ENCODE data around the gene RALGPS1.

RALGPS1 gene

GRCh38 chr9:127138444-127138843, 223.9 kb downstream of the RALGPS1 start:
- H3K4me2 ChIP-seq (ENCODE audit: low read length): no peak overlapping the region
- H2AK5ac ChIP-seq (ENCODE audit: low read length): no peak overlapping the region
- DNase-seq: no peak
- H3K14ac ChIP-seq (ENCODE audit: low read length): no peak overlapping the region
- H3K9me3 ChIP-seq (ENCODE audit: insufficient read depth, low read depth, low read length): no peaks in the 10 kb centered on the region
- H3K27me3 ChIP-seq (ENCODE audit: insufficient read depth, low read length): no peaks in the 10 kb centered on the region
- no peak overlapping the region for H3K23ac ChIP-seq (ENCODE audit: low read length)
- H2BK5ac ChIP-seq (ENCODE audit: low read depth, low read length, poor library complexity): no peak overlapping the region
- no peaks in the 10 kb centered on the region for H3K79me2 ChIP-seq (ENCODE audit: control insufficient read depth, insufficient read depth, low read length, poor library complexity)
- H3K36me3 ChIP-seq (ENCODE audit: control insufficient read depth in 1 of 2, insufficient read depth in 2 of 2, low read length in 2 of 2): no peaks in the 10 kb centered on the region
- WGBS (ENCODE audit: extremely low coverage, insufficient coverage, insufficient read length): no CpG with 5 or more reads among the region's 4 CpGs
- no peaks in the 10 kb centered on the region for H3K79me1 ChIP-seq (ENCODE audit: low read length)
- no peak overlapping the region for H2BK120ac ChIP-seq (ENCODE audit: insufficient read depth, low read length, poor library complexity)
- no peak overlapping the region for H3K9ac ChIP-seq (ENCODE audit: low read length)
- H3K18ac ChIP-seq (ENCODE audit: low read length): no peak overlapping the region
- H3K27ac ChIP-seq (ENCODE audit: low read depth, low read length): no peak overlapping the region
- H4K91ac ChIP-seq (ENCODE audit: low read depth, low read length): no peak overlapping the region
- H2BK12ac ChIP-seq (ENCODE audit: low read length): no peak overlapping the region
- no peak overlapping the region for H4K8ac ChIP-seq (ENCODE audit: low read depth, low read length)
- H4K12ac ChIP-seq (ENCODE audit: low read depth, low read length): no peak overlapping the region
- H3K4me3 ChIP-seq (ENCODE audit: low read depth, low read length): no peak overlapping the region
- no peak overlapping the region for H3K4ac ChIP-seq (ENCODE audit: low read depth, low read length)
- peaks cover 4 to 8% of the 10 kb centered on the region in 2 experiments for H3K4me1 ChIP-seq (ENCODE audit: control insufficient read depth in 1 of 2, insufficient read depth in 2 of 2, low read length in 2 of 2)
- no peak overlapping the region for H2AFZ ChIP-seq (ENCODE audit: insufficient read depth, low read length, poor library complexity)

GRCh38 chr9:127139071-127139731, 224.6 kb downstream of the RALGPS1 start:
- H3K4ac ChIP-seq (ENCODE audit: low read depth, low read length): no peak overlapping the region
- no CpG with 5 or more reads among the region's 8 CpGs for WGBS (ENCODE audit: extremely low coverage, insufficient coverage, insufficient read length)

GRCh38 chr9:127139775-127140174, 225.2 kb downstream of the RALGPS1 start:
- Histone ChIP-seq H3K79me1 (ENCODE audit: low read length) (no peaks in the 10 kb centered on the region), H4K8ac (ENCODE audit: low read depth, low read length) (no peak overlapping the region), H3K27ac (ENCODE audit: low read depth, low read length) (no peak overlapping the region), H3K27me3 (ENCODE audit: insufficient read depth, low read length) (no peaks in the 10 kb centered on the region), H2AK5ac (ENCODE audit: low read length) (no peak overlapping the region), H2BK120ac (ENCODE audit: insufficient read depth, low read length, poor library complexity) (no peak overlapping the region), H3K23ac (ENCODE audit: low read length) (no peak overlapping the region), H3K18ac (ENCODE audit: low read length) (no peak overlapping the region), H3K4me1 (ENCODE audit: control insufficient read depth in 1 of 2, insufficient read depth in 2 of 2, low read length in 2 of 2) (peaks cover 4 to 8% of the 10 kb centered on the region in 2 experiments), H3K79me2 (ENCODE audit: control insufficient read depth, insufficient read depth, low read length, poor library complexity) (no peaks in the 10 kb centered on the region), H2AFZ (ENCODE audit: insufficient read depth, low read length, poor library complexity) (no peak overlapping the region), H2BK12ac (ENCODE audit: low read length) (no peak overlapping the region), H3K4ac (ENCODE audit: low read depth, low read length) (no peak overlapping the region), H2BK5ac (ENCODE audit: low read depth, low read length, poor library complexity) (no peak overlapping the region), H3K36me3 (ENCODE audit: control insufficient read depth in 1 of 2, insufficient read depth in 2 of 2, low read length in 2 of 2) (no peaks in the 10 kb centered on the region), H4K91ac (ENCODE audit: low read depth, low read length) (no peak overlapping the region), H3K9ac (ENCODE audit: low read length) (no peak overlapping the region), H3K4me2 (ENCODE audit: low read length) (no peak overlapping the region), H3K14ac (ENCODE audit: low read length) (no peak overlapping the region), H4K12ac (ENCODE audit: low read depth, low read length) (no peak overlapping the region), H3K4me3 (ENCODE audit: low read depth, low read length) (no peak overlapping the region), H3K9me3 (ENCODE audit: insufficient read depth, low read depth, low read length) (no peaks in the 10 kb centered on the region)
- DNase-seq: no peak
- no CpG with 5 or more reads among the region's 6 CpGs for WGBS (ENCODE audit: extremely low coverage, insufficient coverage, insufficient read length)

More at GRCh38 chr9:127139071-127139731, 224.6 kb downstream of the RALGPS1 start:
- Histone ChIP-seq H2BK120ac (ENCODE audit: insufficient read depth, low read length, poor library complexity) (no peak overlapping the region), H3K18ac (ENCODE audit: low read length) (no peak overlapping the region), H4K12ac (ENCODE audit: low read depth, low read length) (no peak overlapping the region), H2AFZ (ENCODE audit: insufficient read depth, low read length, poor library complexity) (no peak overlapping the region), H3K27me3 (ENCODE audit: insufficient read depth, low read length) (no peaks in the 10 kb centered on the region), H3K27ac (ENCODE audit: low read depth, low read length) (no peak overlapping the region), H3K23ac (ENCODE audit: low read length) (no peak overlapping the region), H3K79me1 (ENCODE audit: low read length) (no peaks in the 10 kb centered on the region), H3K9ac (ENCODE audit: low read length) (no peak overlapping the region), H3K4me2 (ENCODE audit: low read length) (no peak overlapping the region), H3K79me2 (ENCODE audit: control insufficient read depth, insufficient read depth, low read length, poor library complexity) (no peaks in the 10 kb centered on the region), H3K9me3 (ENCODE audit: insufficient read depth, low read depth, low read length) (no peaks in the 10 kb centered on the region), H4K8ac (ENCODE audit: low read depth, low read length) (no peak overlapping the region), H3K14ac (ENCODE audit: low read length) (no peak overlapping the region), H2AK5ac (ENCODE audit: low read length) (no peak overlapping the region), H3K4me1 (ENCODE audit: control insufficient read depth in 1 of 2, insufficient read depth in 2 of 2, low read length in 2 of 2) (peaks cover 4 to 8% of the 10 kb centered on the region in 2 experiments), H3K4me3 (ENCODE audit: low read depth, low read length) (no peak overlapping the region), H4K91ac (ENCODE audit: low read depth, low read length) (no peak overlapping the region), H2BK5ac (ENCODE audit: low read depth, low read length, poor library complexity) (no peak overlapping the region), H2BK12ac (ENCODE audit: low read length) (no peak overlapping the region), H3K36me3 (ENCODE audit: control insufficient read depth in 1 of 2, insufficient read depth in 2 of 2, low read length in 2 of 2) (no peaks in the 10 kb centered on the region)
- no peak for DNase-seq

- H3K23ac ChIP-seq (ENCODE audit: low read length): no peak overlapping the region
- H3K4me2 ChIP-seq (ENCODE audit: low read length): no peak overlapping the region
- H2BK12ac ChIP-seq (ENCODE audit: low read length): no peak overlapping the region
- H3K4me1 ChIP-seq (ENCODE audit: control insufficient read depth in 1 of 2, insufficient read depth in 2 of 2, low read length in 2 of 2): peaks cover 4 to 8% of the 10 kb centered on the region in 2 experiments
- H3K14ac ChIP-seq (ENCODE audit: low read length): no peak overlapping the region
- no peak overlapping the region for H4K91ac ChIP-seq (ENCODE audit: low read depth, low read length)
- H3K18ac ChIP-seq (ENCODE audit: low read length): no peak overlapping the region
- H3K79me2 ChIP-seq (ENCODE audit: control insufficient read depth, insufficient read depth, low read length, poor library complexity): no peaks in the 10 kb centered on the region
- no peak overlapping the region for H2BK120ac ChIP-seq (ENCODE audit: insufficient read depth, low read length, poor library complexity)
- DNase-seq: no peak
- H3K4ac ChIP-seq (ENCODE audit: low read depth, low read length): no peak overlapping the region
- no peaks in the 10 kb centered on the region for H3K79me1 ChIP-seq (ENCODE audit: low read length)
- no peaks in the 10 kb centered on the region for H3K36me3 ChIP-seq (ENCODE audit: control insufficient read depth in 1 of 2, insufficient read depth in 2 of 2, low read length in 2 of 2)
- H3K27ac ChIP-seq (ENCODE audit: low read depth, low read length): no peak overlapping the region
- H3K9me3 ChIP-seq (ENCODE audit: insufficient read depth, low read depth, low read length): peaks cover 2% of the 10 kb centered on the region
- H3K27me3 ChIP-seq (ENCODE audit: insufficient read depth, low read length): no peaks in the 10 kb centered on the region
- no peak overlapping the region for H3K9ac ChIP-seq (ENCODE audit: low read length)
- no CpG with 5 or more reads among the region's 6 CpGs for WGBS (ENCODE audit: extremely low coverage, insufficient coverage, insufficient read length)
- H2AK5ac ChIP-seq (ENCODE audit: low read length): no peak overlapping the region
- H4K8ac ChIP-seq (ENCODE audit: low read depth, low read length): no peak overlapping the region
- H4K12ac ChIP-seq (ENCODE audit: low read depth, low read length): no peak overlapping the region
- no peak overlapping the region for H2BK5ac ChIP-seq (ENCODE audit: low read depth, low read length, poor library complexity)
- H3K4me3 ChIP-seq (ENCODE audit: low read depth, low read length): no peak overlapping the region
- H2AFZ ChIP-seq (ENCODE audit: insufficient read depth, low read length, poor library complexity): no peak overlapping the region
These were observed 225.6 kb downstream of the RALGPS1 start for GRCh38 chr9:127140181-127140580.
